GM12865 (cell line): ENCODE measurements around the gene C1orf185.
"Not testable (repeated sequence)": the region's sequence is repeated elsewhere in the genome, so short reads cannot be mapped to it uniquely, and the experiment has no call there.

Experiments
- DNase-seq: peaks from one replicate; pipeline ENCODE4 v3.0.0; 2010; ENCODE audit warnings: low read depth
- H3K4me3 ChIP-seq: 2 replicates; pipeline ENCODE4 v1.5.1; 2011; ENCODE audit warnings: mild to moderate bottlenecking, low read depth, low read length, control low read depth
- TF ChIP-seq, protein P1 (sequence below): IDR thresholded peaks from 2 replicates; pipeline ENCODE4 v1.5.1; 2011; ENCODE audit warnings: low read length, control low read depth, low read depth, inconsistent platforms; ENCODE audit not compliant: insufficient read depth; ENCODE audit errors: missing control alignments

The C1orf185 gene

DNA sequence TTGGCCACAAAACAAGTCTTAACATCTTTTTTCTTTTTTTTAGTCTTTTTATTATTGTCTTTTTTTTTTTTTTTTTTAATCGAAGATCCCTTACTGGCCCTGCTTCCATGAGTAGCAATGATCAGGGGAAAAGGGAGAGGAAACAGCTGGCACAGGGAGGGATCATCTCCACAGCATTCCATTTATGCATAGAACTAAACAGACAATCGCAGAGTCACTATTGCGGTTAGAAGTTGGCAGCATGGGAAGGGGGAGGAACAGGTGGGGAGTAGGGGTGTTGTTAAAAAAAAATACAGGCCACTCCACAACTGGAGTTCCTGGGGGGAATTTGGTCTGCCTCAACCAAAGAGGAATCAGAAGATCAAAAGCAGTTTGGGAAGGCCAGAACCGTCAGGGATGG is 55.4 kb downstream of the C1orf185 start:
- TF ChIP-seq, protein P1, sequence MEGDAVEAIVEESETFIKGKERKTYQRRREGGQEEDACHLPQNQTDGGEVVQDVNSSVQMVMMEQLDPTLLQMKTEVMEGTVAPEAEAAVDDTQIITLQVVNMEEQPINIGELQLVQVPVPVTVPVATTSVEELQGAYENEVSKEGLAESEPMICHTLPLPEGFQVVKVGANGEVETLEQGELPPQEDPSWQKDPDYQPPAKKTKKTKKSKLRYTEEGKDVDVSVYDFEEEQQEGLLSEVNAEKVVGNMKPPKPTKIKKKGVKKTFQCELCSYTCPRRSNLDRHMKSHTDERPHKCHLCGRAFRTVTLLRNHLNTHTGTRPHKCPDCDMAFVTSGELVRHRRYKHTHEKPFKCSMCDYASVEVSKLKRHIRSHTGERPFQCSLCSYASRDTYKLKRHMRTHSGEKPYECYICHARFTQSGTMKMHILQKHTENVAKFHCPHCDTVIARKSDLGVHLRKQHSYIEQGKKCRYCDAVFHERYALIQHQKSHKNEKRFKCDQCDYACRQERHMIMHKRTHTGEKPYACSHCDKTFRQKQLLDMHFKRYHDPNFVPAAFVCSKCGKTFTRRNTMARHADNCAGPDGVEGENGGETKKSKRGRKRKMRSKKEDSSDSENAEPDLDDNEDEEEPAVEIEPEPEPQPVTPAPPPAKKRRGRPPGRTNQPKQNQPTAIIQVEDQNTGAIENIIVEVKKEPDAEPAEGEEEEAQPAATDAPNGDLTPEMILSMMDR, result no peak
- H3K4me3 ChIP-seq, result no peak overlapping the region
- no peak for DNase-seq

DNA sequence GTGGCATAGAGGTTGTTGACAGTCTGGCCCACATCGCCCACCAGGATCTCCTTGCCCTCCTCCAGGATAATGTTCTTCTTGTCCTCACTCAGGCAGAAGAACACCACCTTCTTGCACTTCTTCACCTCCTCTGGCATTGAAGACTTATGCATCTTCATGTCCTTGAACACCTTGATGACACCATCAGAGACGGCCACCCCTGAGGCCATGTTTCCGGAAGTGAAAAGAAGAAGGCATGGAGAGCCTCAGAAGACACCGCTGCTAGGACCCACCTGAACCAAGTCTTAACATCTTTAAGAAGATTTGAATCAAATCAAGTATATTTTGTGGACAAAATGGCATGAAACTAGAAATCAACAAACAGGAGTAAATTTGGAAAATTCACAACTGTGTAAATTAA is 56.2 kb downstream of the C1orf185 start:
- no peak for DNase-seq
- TF ChIP-seq, protein P1, result no peak
- H3K4me3 ChIP-seq, result no peak overlapping the region

DNA sequence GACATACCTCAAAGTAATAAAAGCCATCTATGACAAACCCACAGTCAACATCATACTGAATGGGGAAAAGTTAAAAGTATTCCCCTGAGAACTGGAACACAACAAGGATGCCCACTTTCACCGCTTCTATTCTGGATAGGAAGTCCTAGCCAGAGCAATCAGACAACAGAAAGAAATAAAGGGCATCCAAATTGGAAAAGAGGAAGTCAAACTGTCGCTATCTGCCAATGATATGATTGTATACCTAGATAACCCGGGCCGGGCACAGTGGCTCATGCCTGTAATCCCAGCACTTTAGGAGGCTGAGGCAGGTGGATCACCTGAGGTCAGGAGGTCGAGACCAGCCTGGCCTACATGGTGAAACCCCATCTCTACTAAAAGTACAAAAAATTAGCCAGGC is 60.5 kb downstream of the C1orf185 start:
- H3K4me3 ChIP-seq, DNase-seq: not testable (repeated sequence)

DNA sequence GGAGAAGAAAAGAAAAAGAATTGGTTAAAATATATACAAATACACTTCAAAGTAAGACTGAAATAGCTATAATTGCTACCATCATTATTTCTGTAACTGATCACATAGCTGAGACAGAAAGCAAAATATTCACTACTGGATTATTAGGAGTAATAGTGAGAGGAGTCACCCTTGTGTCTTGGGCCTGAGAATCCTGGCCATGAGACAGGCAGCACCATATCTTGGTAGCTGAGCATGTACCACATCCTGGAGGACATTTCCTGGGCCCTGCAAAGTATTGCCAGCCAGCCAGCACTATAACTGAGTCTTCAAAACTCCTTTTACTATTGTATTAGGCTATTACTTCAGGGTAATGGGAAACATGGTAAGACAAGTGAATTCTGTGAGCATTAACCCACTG is 63.5 kb downstream of the C1orf185 start:
- H3K4me3 ChIP-seq, result no peak overlapping the region
- peak; percentile 46 for DNase-seq
- TF ChIP-seq, protein P1, result no peak

DNA sequence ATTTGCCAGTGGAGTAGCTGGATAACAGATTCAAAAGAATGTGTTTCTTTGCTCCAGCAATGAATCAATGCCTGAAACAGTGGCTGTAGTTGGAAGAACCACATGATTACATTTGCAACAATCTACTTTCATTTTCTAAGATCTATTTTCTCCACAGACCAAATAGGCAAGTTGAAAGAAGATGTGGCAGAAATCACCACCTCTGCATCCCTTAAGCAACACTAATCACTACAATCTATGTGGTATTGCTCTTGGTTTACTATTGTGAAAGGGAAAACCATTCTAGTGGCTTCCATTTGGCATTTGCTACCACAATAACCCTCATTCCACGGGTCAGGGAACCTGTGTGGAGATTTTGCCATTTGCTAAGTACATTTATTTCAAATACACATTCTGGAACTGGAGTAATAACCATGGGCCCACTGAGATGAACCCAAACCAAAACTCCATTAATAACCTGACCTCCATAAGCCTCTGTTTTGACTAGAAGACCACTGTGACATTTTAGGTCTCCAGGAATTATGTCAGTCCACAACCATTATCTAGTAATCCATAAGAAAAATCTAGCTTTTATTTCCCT is 66.3 kb downstream of the C1orf185 start:
- H3K4me3 ChIP-seq, result no peak overlapping the region
- TF ChIP-seq, protein P1, result no peak
- peak; percentile 44 for DNase-seq

DNA sequence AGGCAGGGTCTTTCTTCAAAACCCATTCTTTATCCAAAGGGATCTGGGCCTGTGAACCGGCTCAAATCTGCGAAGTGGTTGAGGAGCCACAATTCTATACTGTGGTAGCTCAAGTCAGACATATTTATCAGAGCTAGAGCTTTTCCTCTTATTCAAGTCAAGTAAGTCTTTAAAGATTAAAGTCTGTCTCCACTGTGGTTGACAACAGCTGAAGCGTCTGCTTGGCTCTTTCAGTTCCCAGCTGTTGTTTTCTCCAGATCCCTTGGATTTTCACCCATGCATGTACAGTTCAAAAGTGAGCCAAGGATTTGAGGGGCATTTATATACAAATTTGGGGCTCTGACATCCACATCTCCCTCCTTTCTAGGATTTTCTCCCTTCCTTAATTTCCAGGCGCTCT is 66.9 kb downstream of the C1orf185 start:
- no peak overlapping the region for H3K4me3 ChIP-seq
- no peak for DNase-seq
- TF ChIP-seq, protein P1, result no peak

DNA sequence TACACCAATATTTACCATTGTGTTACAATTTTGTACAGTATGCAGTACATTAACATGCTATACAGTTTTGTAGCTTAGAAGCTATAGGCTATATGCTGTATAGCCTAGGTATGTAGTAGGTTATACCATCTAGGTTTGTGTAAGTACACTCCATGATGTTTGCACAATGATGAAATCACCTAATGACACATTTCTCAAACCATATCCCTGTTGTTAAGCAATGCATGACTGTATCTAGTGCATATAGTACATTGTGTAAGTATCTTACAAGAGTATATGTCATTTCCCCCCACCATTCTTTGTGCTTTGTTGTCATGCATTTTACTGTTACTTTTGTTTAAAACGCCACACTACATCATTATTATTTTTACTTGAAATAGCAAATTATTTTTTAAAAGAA is 68.3 kb downstream of the C1orf185 start:
- TF ChIP-seq, protein P1, result no peak
- DNase-seq, result no peak
- no peak overlapping the region for H3K4me3 ChIP-seq

DNA sequence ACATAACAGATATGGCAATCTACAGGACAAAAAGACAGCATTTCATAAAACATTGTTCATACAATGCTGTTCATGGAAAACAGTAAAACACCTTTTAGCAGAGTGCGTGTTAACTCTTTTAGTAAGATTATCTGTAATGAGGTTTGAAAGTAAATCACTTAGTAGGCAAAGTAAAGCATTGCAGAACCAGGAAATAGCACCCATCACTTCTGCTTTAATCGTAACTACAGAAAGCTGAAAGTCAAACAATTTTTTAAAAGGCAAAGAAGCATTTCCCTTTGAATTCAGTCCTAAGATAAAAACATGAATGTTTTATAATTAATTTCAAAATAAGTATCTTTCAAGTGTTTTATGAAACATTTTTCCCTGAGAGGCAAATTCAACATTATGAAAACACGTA is 70.8 kb downstream of the C1orf185 start:
- DNase-seq, result no peak
- H3K4me3 ChIP-seq, result no peak overlapping the region
- TF ChIP-seq, protein P1, result no peak
